Mesothelial cell of epicardium (in vitro differentiated cells): ENCODE measurements around the gene TECPR2. TPM values are rescaled to one million over a fixed set of nuclear protein-coding genes. Genes with fewer than 3 reads are reported as not detected.

Experiments used
- DNase-seq, 2 experiments: peaks; one replicate each; pipeline ENCODE4 v3.0.0; 2021; ENCODE audit warnings: low spot score in 2 of 2; ENCODE audit not compliant: unreplicated experiment in 2 of 2
- H3K27ac Mint-ChIP-seq: 2 replicates; pipeline ENCODE4 v1.8.0; 2021; ENCODE audit warnings: mixed read lengths
- H3K27me3 Mint-ChIP-seq: 2 replicates; pipeline ENCODE4 v1.8.0; 2021; ENCODE audit warnings: low read depth, mixed read lengths
- H3K36me3 Mint-ChIP-seq: 2 replicates; pipeline ENCODE4 v1.8.0; 2021; ENCODE audit warnings: mixed read lengths
- H3K4me1 Mint-ChIP-seq: 2 replicates; pipeline ENCODE4 v1.8.0; 2021; ENCODE audit warnings: mixed read lengths
- H3K4me3 Mint-ChIP-seq: 2 replicates; pipeline ENCODE4 v1.8.0; 2021; ENCODE audit warnings: mild to moderate bottlenecking, moderate library complexity, mixed read lengths
- H3K9me3 Mint-ChIP-seq: 2 replicates; pipeline ENCODE4 v1.8.0; 2021; ENCODE audit warnings: mixed read lengths
- total RNA-seq: library from RNA; stranded (reverse); gene quantifications from 3 replicates; pipeline ENCODE4 v1.2.1, GENCODE V29; 2021
- TF ChIP-seq, protein P1 (sequence below): fragments of 200-600 bp; sonication (generic); IDR thresholded peaks from one replicate; pipeline ENCODE4 v1.5.0; 2021; ENCODE audit warnings: antibody characterized with exemption; ENCODE audit not compliant: unreplicated experiment

The TECPR2 gene
- total RNA-seq, 1 donor from 2014 or later = 30.0 TPM

DNA sequence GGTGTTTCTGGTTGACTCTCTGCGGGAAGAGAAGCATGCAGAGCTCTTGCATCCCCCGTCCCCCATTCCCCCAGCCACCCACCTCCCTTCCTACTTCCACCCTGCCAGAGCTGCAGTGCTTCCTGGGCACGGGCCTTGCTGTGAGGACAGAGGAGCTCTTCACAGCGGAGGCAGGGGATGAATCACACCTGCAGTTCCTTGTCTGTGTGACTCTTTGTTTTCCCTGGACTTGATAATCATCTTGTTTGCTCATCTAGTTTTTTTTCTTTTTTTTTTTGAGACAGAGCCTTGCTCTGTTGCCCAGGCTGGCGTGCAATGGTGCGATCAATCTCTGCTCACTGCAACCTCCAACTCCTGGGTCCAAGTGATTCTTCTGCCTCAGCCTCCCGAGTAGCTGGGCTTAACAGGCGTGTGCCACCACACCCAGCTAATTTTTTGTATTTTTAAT is 119.1 kb downstream of the TECPR2 start:
- no peak overlapping the region for H3K27ac Mint-ChIP-seq
- peaks cover 3% of the 10 kb centered on the region for H3K4me1 Mint-ChIP-seq
- H3K9me3 Mint-ChIP-seq = peaks cover 5% of the 10 kb centered on the region
- TF ChIP-seq, protein P1, sequence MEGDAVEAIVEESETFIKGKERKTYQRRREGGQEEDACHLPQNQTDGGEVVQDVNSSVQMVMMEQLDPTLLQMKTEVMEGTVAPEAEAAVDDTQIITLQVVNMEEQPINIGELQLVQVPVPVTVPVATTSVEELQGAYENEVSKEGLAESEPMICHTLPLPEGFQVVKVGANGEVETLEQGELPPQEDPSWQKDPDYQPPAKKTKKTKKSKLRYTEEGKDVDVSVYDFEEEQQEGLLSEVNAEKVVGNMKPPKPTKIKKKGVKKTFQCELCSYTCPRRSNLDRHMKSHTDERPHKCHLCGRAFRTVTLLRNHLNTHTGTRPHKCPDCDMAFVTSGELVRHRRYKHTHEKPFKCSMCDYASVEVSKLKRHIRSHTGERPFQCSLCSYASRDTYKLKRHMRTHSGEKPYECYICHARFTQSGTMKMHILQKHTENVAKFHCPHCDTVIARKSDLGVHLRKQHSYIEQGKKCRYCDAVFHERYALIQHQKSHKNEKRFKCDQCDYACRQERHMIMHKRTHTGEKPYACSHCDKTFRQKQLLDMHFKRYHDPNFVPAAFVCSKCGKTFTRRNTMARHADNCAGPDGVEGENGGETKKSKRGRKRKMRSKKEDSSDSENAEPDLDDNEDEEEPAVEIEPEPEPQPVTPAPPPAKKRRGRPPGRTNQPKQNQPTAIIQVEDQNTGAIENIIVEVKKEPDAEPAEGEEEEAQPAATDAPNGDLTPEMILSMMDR = no peak
- peaks cover 27% of the 10 kb centered on the region for H3K36me3 Mint-ChIP-seq
- DNase-seq = no peak
- H3K4me3 Mint-ChIP-seq = no peak overlapping the region
- no peaks in the 10 kb centered on the region for H3K27me3 Mint-ChIP-seq

DNA sequence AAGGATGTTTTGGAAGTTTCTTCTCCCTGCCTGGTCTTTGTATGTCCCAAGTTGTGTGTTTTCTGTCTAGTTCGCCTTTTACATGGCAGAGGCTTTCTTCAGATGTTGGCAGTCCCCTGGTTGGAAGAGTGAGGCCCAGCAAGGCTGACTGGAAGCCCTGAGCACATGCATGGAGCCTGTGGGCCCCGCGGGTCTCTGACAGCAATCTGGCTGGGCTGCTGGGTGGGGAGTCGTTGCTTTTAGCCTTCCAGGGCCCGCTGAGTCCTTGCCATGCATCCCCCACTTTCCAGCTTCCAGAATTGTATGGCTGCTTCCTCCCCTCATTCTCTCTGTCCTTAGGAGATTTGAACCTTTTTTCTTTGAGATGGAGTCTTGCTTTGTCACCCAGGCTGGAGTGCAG is 121.6 kb downstream of the TECPR2 start:
- H3K4me1 Mint-ChIP-seq = peaks cover 5% of the 10 kb centered on the region
- no peak overlapping the region for H3K27ac Mint-ChIP-seq
- no peak overlapping the region for H3K4me3 Mint-ChIP-seq
- DNase-seq = no peak
- TF ChIP-seq, protein P1 = no peak
- H3K36me3 Mint-ChIP-seq = peaks cover 24% of the 10 kb centered on the region
- no peaks in the 10 kb centered on the region for H3K27me3 Mint-ChIP-seq
- H3K9me3 Mint-ChIP-seq = peaks cover 5% of the 10 kb centered on the region

DNA sequence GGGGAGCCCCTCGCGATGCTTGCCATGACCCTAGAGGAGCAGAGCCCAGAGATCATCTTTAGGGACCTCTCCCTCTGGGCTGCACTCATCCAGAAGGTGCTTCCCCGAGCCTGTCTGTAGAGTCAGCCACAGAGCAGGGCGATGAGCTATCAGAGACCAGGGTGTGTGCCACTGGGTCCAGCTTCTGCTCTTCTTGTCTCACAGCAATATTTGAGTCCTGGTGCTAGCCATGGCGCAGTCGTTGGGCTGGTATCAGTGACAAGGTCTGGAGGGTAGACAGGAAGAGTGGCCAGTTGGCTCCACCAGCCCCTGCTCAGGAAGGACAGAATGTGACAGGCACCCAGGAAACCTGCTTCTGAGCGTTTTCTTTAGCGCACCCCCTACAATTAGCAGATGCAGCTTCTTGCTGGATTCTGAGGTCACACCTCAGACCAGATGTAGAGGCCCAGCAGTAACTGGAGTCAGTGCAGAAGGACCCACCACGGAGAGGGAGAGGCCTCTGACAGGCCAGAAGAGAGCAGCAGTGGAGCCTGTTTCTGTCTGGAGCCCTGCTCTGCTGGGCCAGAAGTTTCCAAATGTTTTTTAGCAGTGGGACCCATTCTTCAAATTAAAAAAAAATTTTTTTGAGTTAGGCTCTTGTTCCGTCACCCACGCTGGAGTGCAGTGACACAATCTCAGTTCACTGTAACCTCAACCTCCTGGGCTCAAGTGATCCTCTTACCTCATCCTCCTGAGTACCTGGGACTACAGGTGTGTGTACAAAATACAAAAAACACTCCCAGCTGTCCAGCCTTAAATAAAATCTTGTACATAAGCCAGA is 123.2 kb downstream of the TECPR2 start:
- Mint-ChIP-seq H3K4me1 (peaks cover 5% of the 10 kb centered on the region), H3K9me3 (peaks cover 5% of the 10 kb centered on the region), H3K27ac (peak overlapping the region; percentile 73), H3K36me3 (peaks cover 18% of the 10 kb centered on the region), H3K27me3 (no peaks in the 10 kb centered on the region), H3K4me3 (no peak overlapping the region)
- DNase-seq = no peak
- TF ChIP-seq, protein P1 = no peak

DNA sequence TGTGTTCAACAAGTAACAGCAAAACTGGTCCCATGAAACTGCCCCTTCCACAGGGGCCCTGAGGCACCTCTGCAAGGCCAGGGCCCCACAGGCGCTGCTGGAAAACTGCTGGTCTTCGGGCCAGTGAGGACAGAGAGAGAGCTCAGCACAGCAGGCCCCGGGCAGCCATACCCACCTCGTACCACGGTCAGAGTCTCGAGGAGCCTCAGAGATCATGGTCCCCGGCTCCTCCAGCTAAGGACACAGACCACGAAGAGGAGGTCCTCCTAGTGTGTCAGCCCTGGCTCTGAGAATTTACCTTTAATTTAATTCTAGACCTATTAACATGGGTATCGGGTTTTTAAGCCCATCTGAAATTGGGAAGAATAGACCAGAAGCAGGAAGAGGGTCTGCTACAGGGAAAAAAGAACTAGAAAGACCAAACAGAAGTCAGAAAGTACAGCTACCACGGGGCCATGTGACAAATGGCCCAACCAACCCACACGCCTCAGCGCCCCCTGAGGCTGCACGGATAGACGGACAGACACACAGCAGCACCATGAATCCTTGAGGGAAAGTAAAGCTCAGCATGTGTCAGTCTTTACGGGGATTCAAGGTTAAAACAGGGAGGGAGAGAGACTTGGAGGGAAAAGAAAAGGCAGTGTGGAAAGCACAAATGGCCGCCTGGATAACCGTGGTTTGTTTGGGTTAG is 123.9 kb downstream of the TECPR2 start:
- Mint-ChIP-seq H3K9me3 (peaks cover 5% of the 10 kb centered on the region), H3K27me3 (no peaks in the 10 kb centered on the region), H3K27ac (peak overlapping the region; percentile 73), H3K4me1 (peaks cover 5% of the 10 kb centered on the region), H3K4me3 (no peak overlapping the region), H3K36me3 (peaks cover 16% of the 10 kb centered on the region)
- TF ChIP-seq, protein P1 = no peak
- DNase-seq = no peak

DNA sequence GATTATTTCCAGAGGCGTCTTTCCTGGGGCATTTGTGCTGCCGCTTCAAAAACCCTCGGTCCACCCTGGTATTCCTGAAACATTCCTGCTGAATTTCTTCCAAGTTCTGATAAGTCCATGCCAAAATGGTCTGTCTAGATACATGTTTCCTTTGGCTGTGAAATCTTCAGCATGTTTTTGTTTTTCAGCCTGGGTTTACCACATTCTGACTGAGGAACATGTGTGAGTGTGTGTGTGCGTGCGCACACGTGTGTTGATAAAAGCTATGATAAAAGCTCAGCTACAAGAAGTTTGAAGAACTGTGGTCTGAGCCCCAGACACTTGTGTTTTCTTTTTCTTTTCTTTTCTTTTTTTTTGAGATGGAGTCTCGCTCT is 124.5 kb downstream of the TECPR2 start:
- H3K27me3 Mint-ChIP-seq = no peaks in the 10 kb centered on the region
- peaks cover 4% of the 10 kb centered on the region for H3K9me3 Mint-ChIP-seq
- TF ChIP-seq, protein P1 = no peak
- peak overlapping the region; percentile 73 for H3K27ac Mint-ChIP-seq
- no peak overlapping the region for H3K4me3 Mint-ChIP-seq
- H3K4me1 Mint-ChIP-seq = peaks cover 5% of the 10 kb centered on the region
- no peak for DNase-seq
- H3K36me3 Mint-ChIP-seq = peaks cover 12% of the 10 kb centered on the region
